ENCODE results near the gene NSUN4. TPM values are rescaled to one million over a fixed set of nuclear protein-coding genes. Genes with fewer than 3 reads are reported as not detected.

The NSUN4 gene
- polyA plus RNA-seq, 1 experiment: 24.0 TPM

- TF ChIP-seq CTCF (IDR thresholded peaks at IDR 0.05; ENCODE audit: insufficient read depth, low read depth, low read length): no peak
- Histone ChIP-seq H3K36me3 (ENCODE audit: control insufficient read depth, insufficient read depth, low read length) (no peaks in the 10 kb centered on the region), H3K4me3 (ENCODE audit: low read depth, low read length) (no peak overlapping the region), H3K27me3 (ENCODE audit: control insufficient read depth, insufficient read depth, low read length) (peaks cover 11% of the 10 kb centered on the region)
- ChIA-PET POLR2A (no interaction called here), CTCF (no interaction called here)
- no peak for DNase-seq (ENCODE audit: low read depth)
These were observed 56.1 kb downstream of the NSUN4 start for GRCh38 chr1:46396441-46397398.

- H3K4me3 ChIP-seq (ENCODE audit: low read depth, low read length): no peak overlapping the region
- TF ChIP-seq CTCF (IDR thresholded peaks at IDR 0.05; ENCODE audit: insufficient read depth, low read depth, low read length): no peak
- CTCF ChIA-PET: interaction anchor here (1.0 kb wide), 1 partner anchor 33 kb away, joined by 3 read pairs; no protein-coding TSS in a partner anchor
- no peaks in the 10 kb centered on the region for H3K36me3 ChIP-seq (ENCODE audit: control insufficient read depth, insufficient read depth, low read length)
- DNase-seq (ENCODE audit: low read depth): no peak
- POLR2A ChIA-PET: no interaction called here
- peaks cover 10% of the 10 kb centered on the region for H3K27me3 ChIP-seq (ENCODE audit: control insufficient read depth, insufficient read depth, low read length)
These were observed 58.7 kb downstream of the NSUN4 start for GRCh38 chr1:46399307-46399706.

GRCh38 chr1:46400421-46400820, 59.8 kb downstream of the NSUN4 start:
- DNase-seq (ENCODE audit: low read depth): no peak
- Histone ChIP-seq H3K36me3 (ENCODE audit: control insufficient read depth, insufficient read depth, low read length) (no peaks in the 10 kb centered on the region), H3K27me3 (ENCODE audit: control insufficient read depth, insufficient read depth, low read length) (peaks cover 9% of the 10 kb centered on the region), H3K4me3 (ENCODE audit: low read depth, low read length) (no peak overlapping the region)
- no peak for TF ChIP-seq CTCF (IDR thresholded peaks at IDR 0.05; ENCODE audit: insufficient read depth, low read depth, low read length)
- POLR2A ChIA-PET: no interaction called here
- CTCF ChIA-PET: interaction anchor here (1.4 to 1.5 kb wide), 2 partner anchors 122 to 128 kb away, joined by 3 read pairs; no protein-coding TSS in a partner anchor

GRCh38 chr1:46401154-46401913, 60.7 kb downstream of the NSUN4 start:
- POLR2A ChIA-PET: no interaction called here
- no peak for DNase-seq (ENCODE audit: low read depth)
- Histone ChIP-seq H3K4me3 (ENCODE audit: low read depth, low read length) (no peak overlapping the region), H3K36me3 (ENCODE audit: control insufficient read depth, insufficient read depth, low read length) (no peaks in the 10 kb centered on the region), H3K27me3 (ENCODE audit: control insufficient read depth, insufficient read depth, low read length) (peaks cover 3% of the 10 kb centered on the region)
- CTCF ChIA-PET: interaction anchor here (0.6 to 2.0 kb wide), 7 partner anchors 9 to 127 kb away, joined by 3 to 7 read pairs (median 3); no protein-coding TSS in a partner anchor
- no peak for TF ChIP-seq CTCF (IDR thresholded peaks at IDR 0.05; ENCODE audit: insufficient read depth, low read depth, low read length)
